D721Med (cell line): ENCODE measurements around the gene GOLGA6C.
"Not testable (repeated sequence)": the region's sequence is repeated elsewhere in the genome, so short reads cannot be mapped to it uniquely, and the experiment has no call there.

Experiments
- DNase-seq: peaks from one replicate; pipeline ENCODE4 v3.0.0; 2011; ENCODE audit warnings: low spot score; ENCODE audit not compliant: insufficient read length
- FAIRE-seq: peaks from 2 replicates; lab custom pipeline; 2011; peaks lifted over from hg19 to GRCh38; lab: Jason Lieb, UNC
- TF ChIP-seq, protein P1 (sequence below): IDR thresholded peaks from 2 replicates; pipeline ENCODE4 v1.5.1; 2012; ENCODE audit warnings: mild to moderate bottlenecking, control low read depth; ENCODE audit not compliant: insufficient read depth; ENCODE audit errors: missing control alignments

The GOLGA6C gene

DNA sequence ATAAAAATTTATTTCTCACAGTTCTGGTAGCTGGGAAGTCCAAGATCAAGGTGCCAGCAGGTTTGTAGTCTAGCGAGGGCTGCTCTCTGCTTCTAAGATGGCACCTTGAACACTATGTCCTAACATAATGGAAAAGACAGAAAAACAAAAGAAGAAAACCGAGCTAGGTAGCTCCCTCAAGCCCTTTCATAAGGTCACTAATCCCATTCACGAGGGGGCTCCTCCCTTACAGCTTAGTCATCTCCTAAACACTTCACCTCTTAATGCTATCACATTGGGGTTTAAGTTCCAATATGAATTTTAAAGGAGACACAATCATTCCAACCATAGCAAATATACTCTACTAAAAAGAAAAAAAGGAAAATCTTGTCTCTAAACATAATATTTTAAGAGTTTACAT is 48.1 kb downstream of the GOLGA6C start:
- FAIRE-seq, result no peak
- TF ChIP-seq, protein P1, sequence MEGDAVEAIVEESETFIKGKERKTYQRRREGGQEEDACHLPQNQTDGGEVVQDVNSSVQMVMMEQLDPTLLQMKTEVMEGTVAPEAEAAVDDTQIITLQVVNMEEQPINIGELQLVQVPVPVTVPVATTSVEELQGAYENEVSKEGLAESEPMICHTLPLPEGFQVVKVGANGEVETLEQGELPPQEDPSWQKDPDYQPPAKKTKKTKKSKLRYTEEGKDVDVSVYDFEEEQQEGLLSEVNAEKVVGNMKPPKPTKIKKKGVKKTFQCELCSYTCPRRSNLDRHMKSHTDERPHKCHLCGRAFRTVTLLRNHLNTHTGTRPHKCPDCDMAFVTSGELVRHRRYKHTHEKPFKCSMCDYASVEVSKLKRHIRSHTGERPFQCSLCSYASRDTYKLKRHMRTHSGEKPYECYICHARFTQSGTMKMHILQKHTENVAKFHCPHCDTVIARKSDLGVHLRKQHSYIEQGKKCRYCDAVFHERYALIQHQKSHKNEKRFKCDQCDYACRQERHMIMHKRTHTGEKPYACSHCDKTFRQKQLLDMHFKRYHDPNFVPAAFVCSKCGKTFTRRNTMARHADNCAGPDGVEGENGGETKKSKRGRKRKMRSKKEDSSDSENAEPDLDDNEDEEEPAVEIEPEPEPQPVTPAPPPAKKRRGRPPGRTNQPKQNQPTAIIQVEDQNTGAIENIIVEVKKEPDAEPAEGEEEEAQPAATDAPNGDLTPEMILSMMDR, result no peak
- DNase-seq, result no peak

DNA sequence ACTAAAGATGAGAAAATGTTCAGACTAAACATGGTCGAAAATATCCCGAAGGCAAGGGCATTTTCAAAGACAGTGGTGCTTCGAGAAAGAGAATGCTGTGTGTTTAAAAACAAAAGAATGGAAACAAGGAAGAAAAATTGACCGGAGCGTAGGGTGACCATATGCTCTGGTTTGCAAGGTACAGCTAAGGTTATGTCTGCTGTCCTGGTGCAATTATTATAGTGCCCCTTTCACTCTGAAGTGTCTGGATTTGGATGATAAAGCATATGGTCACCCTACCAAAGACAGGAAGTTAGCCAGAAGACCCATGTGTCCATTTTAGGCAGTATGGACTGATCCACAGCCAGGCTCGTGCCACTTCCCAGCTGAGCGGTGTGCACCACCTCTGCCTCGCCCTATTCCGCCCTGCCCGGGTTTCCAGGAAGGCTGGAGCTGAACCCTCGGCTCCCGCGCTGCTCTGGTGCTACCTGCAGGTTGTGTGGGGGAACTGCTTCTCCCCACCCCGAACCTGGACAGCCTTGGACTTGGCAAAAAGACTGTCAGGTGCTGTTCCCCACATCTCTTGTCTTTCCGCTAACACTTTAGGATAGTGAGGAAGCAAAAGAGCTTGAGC is 49.8 kb downstream of the GOLGA6C start:
- TF ChIP-seq, protein P1, result peak; percentile 39
- DNase-seq (peak; percentile 42), FAIRE-seq (no peak)

DNA sequence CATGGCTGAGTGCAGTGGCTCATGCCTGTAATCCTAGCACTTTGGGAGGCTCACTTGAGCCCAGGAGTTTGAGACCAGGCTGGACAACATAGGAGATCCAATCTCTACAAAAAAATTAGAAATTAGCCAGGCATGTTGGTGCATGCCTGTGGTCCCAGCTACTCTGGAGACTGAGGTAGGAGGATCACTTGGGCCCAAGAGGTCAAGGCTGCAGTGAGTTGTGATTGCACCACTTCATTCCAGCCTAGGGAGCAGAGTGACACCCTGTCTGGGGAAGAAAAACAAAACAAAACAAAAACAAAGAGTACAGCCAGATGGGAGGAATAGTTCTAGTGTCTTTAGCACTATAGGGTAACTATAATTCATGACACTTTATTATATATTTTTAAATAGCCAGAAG is 51.6 kb downstream of the GOLGA6C start:
- TF ChIP-seq, protein P1, result no peak
- DNase-seq, result no peak
- FAIRE-seq, result no peak

DNA sequence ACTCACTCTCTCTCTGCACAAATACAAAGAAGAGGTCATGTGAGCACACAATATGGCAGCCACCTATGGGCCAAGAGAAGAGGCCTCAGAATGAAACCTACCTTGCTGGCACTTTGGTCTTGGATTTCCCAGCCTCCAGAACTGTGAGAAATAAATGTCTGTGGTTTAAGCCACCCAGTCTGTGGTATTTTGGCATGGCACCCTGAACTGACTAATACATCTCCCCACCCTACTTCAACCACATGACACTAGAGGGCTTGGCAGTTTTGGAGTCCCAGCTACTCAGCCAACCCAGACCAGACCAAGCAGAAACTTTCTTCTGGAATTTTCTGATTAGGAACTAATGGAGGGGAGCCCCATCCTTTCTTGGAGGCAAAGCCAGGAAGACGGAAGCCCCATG is 54.4 kb downstream of the GOLGA6C start:
- not testable (repeated sequence) for DNase-seq, FAIRE-seq

DNA sequence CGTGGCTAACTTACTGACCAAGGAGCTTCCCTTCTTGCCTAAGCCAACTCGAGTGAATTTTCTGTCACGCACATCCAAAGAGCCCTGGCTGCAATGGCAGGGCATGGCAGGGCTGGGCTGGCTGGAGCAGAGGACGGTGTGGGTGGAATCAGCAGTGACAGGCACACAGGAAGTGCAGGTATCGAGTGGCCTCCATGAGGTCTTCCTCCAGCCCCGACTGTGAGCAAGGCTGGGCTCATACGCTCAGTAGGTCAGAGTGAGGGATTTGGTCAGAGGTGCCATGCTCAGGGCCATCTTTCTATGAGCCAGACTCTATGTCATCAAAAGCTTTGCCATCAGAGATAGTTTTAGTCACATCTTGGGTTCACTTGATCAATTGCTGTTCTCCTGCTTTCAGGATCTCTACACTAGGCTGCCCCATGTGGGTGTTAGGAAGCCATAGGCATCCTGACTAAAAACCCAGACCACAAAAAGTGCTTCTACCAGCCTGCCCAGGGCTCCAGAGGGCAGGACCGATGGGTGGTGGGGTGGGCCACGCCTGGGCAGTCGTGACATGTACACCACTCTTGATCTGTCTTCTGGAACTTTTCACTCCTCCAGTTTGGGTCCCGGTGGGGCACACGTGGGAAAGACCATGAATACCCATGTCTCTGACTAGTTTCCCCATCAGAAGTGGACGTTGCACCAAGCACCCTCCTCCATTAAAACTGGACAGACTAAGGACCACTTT is 55.1 kb downstream of the GOLGA6C start:
- TF ChIP-seq, protein P1, result no peak
- DNase-seq (no peak), FAIRE-seq (no peak)

DNA sequence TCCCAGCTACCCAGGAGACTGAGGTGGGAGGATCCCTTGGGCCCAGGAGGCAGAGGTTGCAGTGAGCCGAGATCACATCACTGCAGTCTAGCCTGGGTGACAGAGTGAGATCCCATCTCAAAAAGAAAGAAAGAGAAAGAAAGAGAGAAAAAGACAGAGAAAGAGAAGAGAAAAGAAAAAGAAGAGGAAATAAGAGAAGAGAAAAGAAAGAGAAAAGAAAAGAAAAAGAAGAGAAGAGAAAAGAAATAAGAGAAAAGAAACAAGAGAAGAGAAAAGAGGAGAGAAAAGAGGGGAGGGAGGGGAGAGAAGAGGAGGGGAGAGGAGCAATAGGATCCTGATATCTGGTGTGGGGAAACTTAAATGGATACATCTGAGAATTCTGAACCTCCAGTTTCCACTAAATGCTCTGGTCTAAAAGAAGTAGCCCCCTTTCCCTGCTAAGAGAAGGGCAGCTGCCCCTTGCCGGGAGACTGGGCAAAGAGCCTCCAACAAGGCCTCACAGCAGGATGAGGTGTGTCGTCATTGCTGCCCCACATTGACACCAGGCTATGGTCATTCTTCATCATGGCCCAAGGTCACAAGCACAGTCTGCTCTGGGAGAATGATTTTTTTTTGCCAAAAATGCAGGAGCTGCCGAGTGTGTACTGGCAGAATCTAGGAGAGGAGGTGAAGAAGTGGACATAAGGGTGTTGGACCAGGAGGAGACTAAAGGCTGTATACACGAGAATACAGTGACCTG is 56.6 kb downstream of the GOLGA6C start:
- no peak for FAIRE-seq
- TF ChIP-seq, protein P1, result no peak
- DNase-seq, result no peak

DNA sequence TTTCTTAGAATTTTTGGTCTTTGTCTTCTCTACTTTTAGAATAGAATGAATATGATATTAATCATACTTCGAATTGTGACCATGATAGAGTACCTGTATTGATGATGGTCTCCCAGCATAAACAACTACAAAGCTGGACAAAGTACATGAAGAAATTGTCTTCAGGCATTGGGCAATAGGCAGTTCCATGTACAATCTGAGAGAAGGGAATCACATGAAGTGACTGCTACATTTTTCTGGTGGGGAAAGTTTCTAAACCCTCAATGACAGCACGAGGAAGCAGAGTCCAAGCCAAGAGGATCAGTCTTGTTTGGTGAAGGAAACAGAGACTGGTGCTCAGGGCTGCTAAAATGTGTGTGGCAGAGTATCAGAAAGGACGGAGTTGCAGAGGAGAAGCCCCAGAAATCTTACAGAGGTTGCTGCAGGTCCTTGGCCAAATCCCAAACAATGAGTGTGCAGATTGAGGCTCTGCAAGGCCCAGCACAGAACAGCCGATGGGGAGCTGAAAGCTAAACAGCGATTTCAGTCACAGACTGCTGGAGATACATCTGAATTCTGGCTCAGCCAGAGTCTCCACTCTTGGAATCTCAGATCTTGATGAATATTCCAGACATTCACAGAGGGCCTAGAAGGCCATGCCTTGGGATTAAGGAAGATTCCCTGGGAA is 61.2 kb downstream of the GOLGA6C start:
- FAIRE-seq, DNase-seq: not testable (repeated sequence)
